CD14-positive monocyte (primary cell): ENCODE results near the gene CDT1. TPM values are rescaled to one million over a fixed set of nuclear protein-coding genes. Genes with fewer than 3 reads are reported as not detected.

ENCODE experiments used
- DNase-seq, 3 donors: peaks; one replicate each; pipeline ENCODE4 v3.0.0-alpha.2; 2011 to 2022
- H2AFZ ChIP-seq: 2 replicates; pipeline ENCODE4 v1.6.0; 2012; ENCODE audit warnings: mild to moderate bottlenecking, low read depth, low read length, inconsistent platforms; ENCODE audit not compliant: insufficient read depth, poor library complexity, severe bottlenecking
- H3K27ac ChIP-seq, 2 donors: 1 replicate in 1 of 2; 2 replicates in 1 of 2; pipeline ENCODE4 v1.5.1; 2012 to 2013; ENCODE audit warnings: low read length in 2 of 2, control low read depth in 1 of 2, inconsistent platforms in 1 of 2, low read depth in 1 of 2, mild to moderate bottlenecking in 1 of 2
- H3K27me3 ChIP-seq, 2 donors: one replicate each; pipeline versions ENCODE4 v1.6.0 to v1.6.1; 2011 to 2013; ENCODE audit warnings: low read length in 2 of 2; ENCODE audit not compliant: control insufficient read depth in 2 of 2, insufficient read depth in 2 of 2
- H3K36me3 ChIP-seq, 2 donors: replicated peaks in 1 of 2; 1 replicate in 1 of 2; 2 replicates in 1 of 2; pipeline versions ENCODE4 v1.5.1 to v1.6.1; 2012 to 2013; ENCODE audit warnings: low read length in 2 of 2, control low read depth in 1 of 2, inconsistent platforms in 1 of 2, mild to moderate bottlenecking in 1 of 2; ENCODE audit not compliant: insufficient read depth in 2 of 2, control insufficient read depth in 1 of 2
- H3K4me1 ChIP-seq, 2 donors: 1 replicate in 1 of 2; 2 replicates in 1 of 2; pipeline versions ENCODE4 v1.5.1 to v1.6.1; 2012 to 2013; ENCODE audit warnings: low read length in 2 of 2, control low read depth in 1 of 2, inconsistent platforms in 1 of 2, mild to moderate bottlenecking in 1 of 2, moderate library complexity in 1 of 2; ENCODE audit not compliant: insufficient read depth in 2 of 2, control insufficient read depth in 1 of 2
- H3K4me2 ChIP-seq: replicated peaks from 2 replicates; pipeline ENCODE3; 2012; ENCODE audit warnings: low read length, moderate library complexity, mild to moderate bottlenecking; ENCODE audit not compliant: poor library complexity, severe bottlenecking; ENCODE audit errors: extremely low read depth
- H3K4me3 ChIP-seq, 3 experiments: fragments of 200-600 bp in 1 of 3; sonication (generic) in 1 of 3; replicated peaks in 1 of 3; 1 replicate in 2 of 3; 2 replicates in 1 of 3; pipeline ENCODE4 v1.5.1; 2011 to 2013; ENCODE audit warnings: low read length in 3 of 3, mild to moderate bottlenecking in 3 of 3, control low read depth in 2 of 3, low read depth in 2 of 3, inconsistent platforms in 1 of 3, moderate library complexity in 1 of 3
- H3K79me2 ChIP-seq: 2 replicates; pipeline ENCODE4 v1.6.0; 2012; ENCODE audit warnings: mild to moderate bottlenecking, control low read depth, inconsistent platforms, low read length, moderate library complexity; ENCODE audit not compliant: insufficient read depth
- H3K9ac ChIP-seq: 2 replicates; pipeline ENCODE4 v1.6.0; 2017; ENCODE audit warnings: low read length, mild to moderate bottlenecking; ENCODE audit not compliant: insufficient read depth, poor library complexity, severe bottlenecking
- H3K9me3 ChIP-seq, 2 donors: replicated peaks in 1 of 2; 1 replicate in 1 of 2; 2 replicates in 1 of 2; pipeline versions ENCODE4 v1.5.1 to v1.6.1; 2012 to 2013; ENCODE audit warnings: low read length in 2 of 2, control low read depth in 1 of 2; ENCODE audit not compliant: control insufficient read depth in 1 of 2, insufficient read depth in 1 of 2
- H4K20me1 ChIP-seq: 2 replicates; pipeline ENCODE4 v1.6.0; 2012; ENCODE audit warnings: mild to moderate bottlenecking, low read length, control low read depth, moderate library complexity; ENCODE audit not compliant: insufficient read depth
- H3K27ac Mint-ChIP-seq, 7 donors: one replicate each; pipeline ENCODE4 v1.8.0; 2020; ENCODE audit warnings: mild to moderate bottlenecking in 7 of 7, mixed read lengths in 7 of 7, moderate library complexity in 6 of 7, inconsistent platforms in 2 of 7
- H3K27me3 Mint-ChIP-seq, 3 donors: one replicate each; pipeline ENCODE4 v1.8.0; 2021 to 2022; ENCODE audit warnings: low read depth in 3 of 3, mild to moderate bottlenecking in 3 of 3, mixed read lengths in 3 of 3, moderate library complexity in 3 of 3, inconsistent platforms in 1 of 3
- H3K36me3 Mint-ChIP-seq, 2 donors: one replicate each; pipeline ENCODE4 v1.8.0; 2020; ENCODE audit warnings: mixed read lengths in 2 of 2, inconsistent platforms in 1 of 2, mild to moderate bottlenecking in 1 of 2
- H3K4me1 Mint-ChIP-seq: one replicate; pipeline ENCODE4 v1.8.0; 2020; ENCODE audit warnings: mild to moderate bottlenecking, mixed read lengths
- H3K4me3 Mint-ChIP-seq, 2 donors: one replicate each; pipeline ENCODE4 v1.8.0; 2020; ENCODE audit warnings: mild to moderate bottlenecking in 2 of 2, mixed read lengths in 2 of 2, moderate library complexity in 1 of 2
- H3K9me3 Mint-ChIP-seq, 7 donors: one replicate each; pipeline ENCODE4 v1.8.0; 2020 to 2022; ENCODE audit warnings: mixed read lengths in 7 of 7, mild to moderate bottlenecking in 6 of 7, moderate library complexity in 6 of 7, inconsistent platforms in 2 of 7
- CTCF ChIP-seq: fragments of 200-600 bp; IDR thresholded peaks from one replicate; pipeline ENCODE4 v1.8.0; 2022; ENCODE audit warnings: antibody characterized with exemption, mild to moderate bottlenecking
- WGBS: methylation state at CpG from one replicate; pipeline ENCODE4 v1.1.5; 2013; ENCODE audit warnings: missing lambda C conversion rate; ENCODE audit not compliant: insufficient coverage; 5-methylcytosine and 5-hydroxymethylcytosine counted together
- intact Hi-C, 2 donors: fragments of 100-400 bp; cut with micrococcal nuclease; formaldehyde crosslinking; loops; one replicate each; pipeline versions ENCODE4 v1.15.0 to v1.15.1; 2023
- polyA plus RNA-seq, 3 donors: library from polyadenylated mRNA; depleted of rRNA in 1 of 3; unstranded in 2 of 3; stranded (reverse) in 1 of 3; fragments of 300-500 nt in 2 of 3; fragments of >200 nt in 1 of 3; fragmentation: Illumina TruSeq in 2 of 3; gene quantifications; 1 replicate in 2 of 3; 2 replicates in 1 of 3; pipeline ENCODE4 v1.2.3, GENCODE V29; 2012 to 2021

Gene CDT1
- polyA plus RNA-seq, 3 donors: 0.07 to 0.24 (median 0.16) TPM

GRCh38 chr16:88853325-88853941, 49.8 kb downstream of the CDT1 start:
- DNase-seq: peak; percentile 62 to 64 (median 64)
- WGBS: 70% methylated on average over 11 of the region's 17 CpGs
- Mint-ChIP-seq H3K27ac (peak overlapping the region; percentile 63 to 96 (median 76)), H3K9me3 (peaks cover 0 to 2% (median 0%) of the 10 kb centered on the region in 7 donors), H3K4me1 (peaks cover 50% of the 10 kb centered on the region), H3K27me3 (peaks cover 0 to 2% (median 0%) of the 10 kb centered on the region in 3 donors), H3K36me3 (peaks cover 20 to 38% of the 10 kb centered on the region in 2 donors), H3K4me3 (peak overlapping the region; percentile 37 to 65)
- Histone ChIP-seq H3K4me2 (peak overlapping the region; percentile 100), H3K4me3 (peak overlapping the region in 1 of 3 experiments; percentile 73), H3K79me2 (peaks cover 46% of the 10 kb centered on the region), H3K27me3 (no peaks in the 10 kb centered on the region), H2AFZ (no peak overlapping the region), H3K4me1 (peaks cover 46 to 51% of the 10 kb centered on the region in 2 donors), H3K36me3 (peaks cover 15 to 19% of the 10 kb centered on the region in 2 donors), H4K20me1 (peaks cover 72% of the 10 kb centered on the region), H3K9ac (no peak overlapping the region), H3K9me3 (no peaks in the 10 kb centered on the region), H3K27ac (peak overlapping the region; percentile 70 to 87)
- TF ChIP-seq CTCF: no peak
- intact Hi-C loops: loop anchor here (10.0 kb wide), 2 partner anchors 361 to 651 kb away; partner anchors contain the start of genes SPG7 (in 1 of the 2) and ZNF778 (in 1 of the 2)

GRCh38 chr16:88854306-88855111, 50.9 kb downstream of the CDT1 start:
- Mint-ChIP-seq H3K9me3 (peaks cover 0 to 2% (median 0%) of the 10 kb centered on the region in 7 donors), H3K4me3 (peak overlapping the region; percentile 69 to 85), H3K4me1 (peaks cover 58% of the 10 kb centered on the region), H3K27ac (peak overlapping the region; percentile 87 to 96 (median 89)), H3K36me3 (peaks cover 25 to 42% of the 10 kb centered on the region in 2 donors), H3K27me3 (peaks cover 0 to 2% (median 0%) of the 10 kb centered on the region in 3 donors)
- H3K4me2 ChIP-seq: peak overlapping the region; percentile 100
- WGBS: 46% methylated on average over 14 of the region's 20 CpGs
- no peak for TF ChIP-seq CTCF
- H3K4me1 ChIP-seq: peaks cover 46 to 52% of the 10 kb centered on the region in 2 donors
- H3K9me3 ChIP-seq: no peaks in the 10 kb centered on the region
- intact Hi-C loops: loop anchor here (5.0 to 10.0 kb wide), 6 partner anchors 72 to 650 kb away; partner anchors contain the start of genes CDH15 (in 1 of the 2), SPG7 (in 1 of the 2) and ZNF778 (in 1 of the 2)
- peak overlapping the region; percentile 70 to 87 for H3K27ac ChIP-seq
- peak overlapping the region in 1 of 3 experiments; percentile 73 for H3K4me3 ChIP-seq
- H3K36me3 ChIP-seq: peaks cover 25 to 26% of the 10 kb centered on the region in 2 donors
- no peak overlapping the region for H2AFZ ChIP-seq
- H4K20me1 ChIP-seq: peaks cover 72% of the 10 kb centered on the region
- peak overlapping the region; percentile 60 for H3K9ac ChIP-seq
- peak; percentile 70 to 90 (median 81) for DNase-seq
- H3K79me2 ChIP-seq: peaks cover 49% of the 10 kb centered on the region
- H3K27me3 ChIP-seq: no peaks in the 10 kb centered on the region
